GM12865 (cell line): ENCODE data around the gene SCN5A.

Source experiments
- DNase-seq: peaks from one replicate; pipeline ENCODE4 v3.0.0; 2010; ENCODE audit warnings: low read depth
- H3K4me3 ChIP-seq: 2 replicates; pipeline ENCODE4 v1.5.1; 2011; ENCODE audit warnings: mild to moderate bottlenecking, low read depth, low read length, control low read depth
- TF ChIP-seq, protein P1 (sequence below): IDR thresholded peaks from 2 replicates; pipeline ENCODE4 v1.5.1; 2011; ENCODE audit warnings: low read length, control low read depth, low read depth, inconsistent platforms; ENCODE audit not compliant: insufficient read depth; ENCODE audit errors: missing control alignments

Gene SCN5A

DNA sequence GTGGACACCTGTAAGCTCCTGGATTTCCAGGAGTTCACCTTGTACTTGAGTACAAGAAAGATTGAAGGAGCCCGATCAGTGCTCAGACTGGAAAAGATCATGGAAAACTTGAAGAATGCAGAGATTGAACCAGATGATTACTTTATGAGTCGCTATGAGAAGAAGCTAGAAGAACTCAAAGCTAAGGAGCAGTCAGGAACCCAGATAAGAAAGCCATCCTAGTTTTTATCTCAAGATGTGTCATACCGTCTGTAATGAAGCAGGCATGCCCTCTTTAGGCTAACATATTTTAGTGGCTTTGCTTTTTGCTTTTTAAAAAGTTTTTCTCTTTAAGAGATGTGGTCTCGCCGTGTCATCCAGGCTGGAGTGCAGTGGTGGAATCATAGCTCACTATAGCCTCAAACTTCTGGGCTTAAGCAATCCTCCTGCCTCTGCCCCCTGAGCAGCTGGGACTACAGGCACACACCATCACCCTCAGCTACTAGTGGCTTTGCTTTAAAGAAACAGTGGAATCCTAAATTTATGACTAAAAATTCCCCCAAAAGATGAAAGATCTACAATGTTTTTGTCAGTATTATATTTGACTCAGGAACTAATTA, 125.2 kb downstream of the SCN5A start:
- no peak for DNase-seq
- TF ChIP-seq, protein P1, sequence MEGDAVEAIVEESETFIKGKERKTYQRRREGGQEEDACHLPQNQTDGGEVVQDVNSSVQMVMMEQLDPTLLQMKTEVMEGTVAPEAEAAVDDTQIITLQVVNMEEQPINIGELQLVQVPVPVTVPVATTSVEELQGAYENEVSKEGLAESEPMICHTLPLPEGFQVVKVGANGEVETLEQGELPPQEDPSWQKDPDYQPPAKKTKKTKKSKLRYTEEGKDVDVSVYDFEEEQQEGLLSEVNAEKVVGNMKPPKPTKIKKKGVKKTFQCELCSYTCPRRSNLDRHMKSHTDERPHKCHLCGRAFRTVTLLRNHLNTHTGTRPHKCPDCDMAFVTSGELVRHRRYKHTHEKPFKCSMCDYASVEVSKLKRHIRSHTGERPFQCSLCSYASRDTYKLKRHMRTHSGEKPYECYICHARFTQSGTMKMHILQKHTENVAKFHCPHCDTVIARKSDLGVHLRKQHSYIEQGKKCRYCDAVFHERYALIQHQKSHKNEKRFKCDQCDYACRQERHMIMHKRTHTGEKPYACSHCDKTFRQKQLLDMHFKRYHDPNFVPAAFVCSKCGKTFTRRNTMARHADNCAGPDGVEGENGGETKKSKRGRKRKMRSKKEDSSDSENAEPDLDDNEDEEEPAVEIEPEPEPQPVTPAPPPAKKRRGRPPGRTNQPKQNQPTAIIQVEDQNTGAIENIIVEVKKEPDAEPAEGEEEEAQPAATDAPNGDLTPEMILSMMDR, result no peak
- no peak overlapping the region for H3K4me3 ChIP-seq

DNA sequence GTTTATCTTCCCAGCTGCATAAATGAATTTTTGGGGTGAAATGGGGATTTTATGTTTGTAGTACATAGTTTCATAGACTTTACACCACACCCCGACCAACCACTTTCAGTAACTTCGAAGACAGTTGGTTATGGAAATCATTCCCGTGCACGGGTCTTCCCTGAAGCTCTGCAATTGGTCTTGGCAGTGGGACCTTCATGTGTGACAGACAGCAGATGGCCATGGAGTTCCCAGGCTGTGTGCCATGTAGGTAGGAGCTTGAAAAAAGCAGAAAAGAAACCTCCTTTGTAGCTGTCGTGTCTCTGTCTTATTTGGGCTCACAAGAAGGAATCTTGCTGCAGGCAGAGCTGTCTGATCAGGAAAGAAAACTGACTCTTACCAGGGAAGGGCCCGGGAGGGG, 127.5 kb downstream of the SCN5A start:
- TF ChIP-seq, protein P1, result no peak
- no peak overlapping the region for H3K4me3 ChIP-seq
- DNase-seq, result no peak

DNA sequence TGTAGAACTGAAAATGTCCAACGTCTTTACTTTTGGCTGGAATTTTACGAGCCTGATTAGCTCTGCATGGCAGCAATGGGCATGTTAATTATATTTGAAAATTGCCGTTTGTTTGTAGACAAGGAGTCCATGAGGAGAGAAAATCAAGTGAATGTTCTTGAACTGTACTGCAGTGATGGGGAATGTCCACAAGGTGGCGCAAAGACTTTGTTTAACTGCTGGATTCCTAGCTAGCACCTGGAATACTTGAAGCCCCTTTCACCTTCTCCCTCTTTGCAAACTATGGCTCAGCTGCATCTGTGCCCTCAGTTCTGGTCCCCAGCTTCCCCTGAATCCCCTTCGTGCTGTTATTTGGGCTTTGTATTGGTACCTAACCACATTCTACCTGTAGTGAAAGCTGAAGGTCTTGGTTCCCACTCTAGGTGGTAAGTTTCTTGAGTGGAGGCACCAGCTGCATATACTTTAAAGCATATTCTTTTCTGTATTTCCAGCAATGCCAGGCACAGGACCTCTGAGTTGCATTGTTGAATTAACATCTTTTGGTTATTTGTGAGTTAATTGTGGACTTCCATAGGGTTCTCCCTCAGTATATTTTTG, 128.0 kb downstream of the SCN5A start:
- H3K4me3 ChIP-seq, result no peak overlapping the region
- peak; percentile 77 for DNase-seq
- TF ChIP-seq, protein P1, result peak; percentile 88

DNA sequence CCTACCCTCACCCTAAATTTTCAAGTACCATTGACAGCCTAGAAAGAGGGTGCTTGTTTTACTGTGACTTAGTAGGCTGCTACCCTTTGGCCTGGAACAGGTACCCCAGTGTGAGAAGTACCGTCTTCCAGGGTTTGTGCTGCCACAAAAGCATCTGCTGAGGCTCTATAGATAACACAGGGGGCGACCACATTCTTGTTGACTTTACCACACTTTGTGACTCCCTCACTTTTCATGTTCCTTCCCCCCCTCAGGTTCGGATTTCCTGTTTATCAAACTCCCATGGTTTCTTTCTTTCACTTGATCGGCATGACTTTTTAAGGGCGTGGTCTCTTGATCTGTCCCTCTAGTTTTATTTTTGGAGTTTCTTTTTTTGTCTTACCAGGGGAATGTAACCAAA, 129.8 kb downstream of the SCN5A start:
- DNase-seq, result no peak

DNA sequence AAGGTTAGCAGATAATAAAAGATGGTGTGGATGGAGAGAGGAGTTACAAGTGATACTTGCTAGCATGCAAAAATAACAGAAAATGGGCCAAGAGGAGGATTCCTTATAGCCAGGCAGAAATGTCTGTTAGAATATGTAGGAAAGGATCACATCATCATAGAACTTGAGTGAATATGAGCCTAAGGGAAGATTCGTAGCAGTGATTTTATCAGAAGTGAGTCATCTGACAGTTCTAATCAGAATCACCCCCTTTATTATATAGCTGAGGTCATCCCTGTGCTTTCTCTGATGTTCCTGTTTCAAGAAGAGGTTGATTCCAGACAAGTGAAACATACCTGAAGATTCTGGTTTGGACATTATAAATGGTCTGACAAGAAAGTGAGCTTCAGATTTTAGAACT, 130.5 kb downstream of the SCN5A start:
- H3K4me3 ChIP-seq, result no peak overlapping the region
- TF ChIP-seq, protein P1, result no peak
- DNase-seq, result no peak

More for the DNA sequence above, 129.8 kb downstream of the SCN5A start:
- no peak overlapping the region for H3K4me3 ChIP-seq
- TF ChIP-seq, protein P1, result no peak

DNA sequence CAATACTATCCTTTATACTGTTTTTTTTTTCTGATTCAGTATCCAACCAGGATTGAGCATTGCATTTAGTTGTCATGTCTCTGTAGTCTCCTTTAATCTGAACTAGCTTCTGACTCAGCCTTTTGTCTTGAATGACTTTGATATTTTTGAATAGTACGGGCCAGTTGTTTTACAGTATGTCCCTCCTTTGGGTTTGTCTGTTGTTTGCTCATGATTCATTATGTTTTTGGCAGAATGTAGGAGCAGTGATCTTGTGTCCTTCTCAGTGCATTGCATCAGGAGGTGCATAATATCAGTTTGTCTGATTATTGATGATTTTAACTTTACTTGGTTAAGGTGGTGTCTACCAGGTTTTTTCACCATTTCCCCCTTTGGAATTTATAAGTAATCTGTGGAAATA, 132.8 kb downstream of the SCN5A start:
- TF ChIP-seq, protein P1, result no peak
- no peak for DNase-seq
- H3K4me3 ChIP-seq, result no peak overlapping the region

DNA sequence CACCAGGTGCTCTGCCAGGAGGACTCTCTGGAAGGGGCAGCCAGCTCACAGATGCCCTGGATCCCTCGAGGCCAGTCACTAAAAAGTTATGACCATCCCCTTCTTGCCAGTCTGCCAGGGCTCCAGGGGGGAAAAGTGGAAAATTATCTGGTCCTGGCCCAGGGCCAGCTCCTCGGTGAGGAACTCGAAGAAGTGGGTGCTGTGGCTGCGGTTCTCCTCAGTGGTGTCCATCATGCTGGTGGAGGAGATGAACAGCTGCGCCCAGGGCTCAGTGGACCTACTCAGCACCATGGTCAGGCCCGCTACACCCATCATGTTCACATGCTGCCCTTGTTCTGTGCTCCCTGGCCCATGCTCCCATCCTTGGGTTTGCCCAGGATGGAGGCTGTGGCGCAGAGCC, 134.1 kb downstream of the SCN5A start:
- no peak overlapping the region for H3K4me3 ChIP-seq
- no peak for DNase-seq
- TF ChIP-seq, protein P1, result no peak
